ENCODE data around the gene CFAP52. TPM values are rescaled to one million over a fixed set of nuclear protein-coding genes. Genes with fewer than 3 reads are reported as not detected.

Gene CFAP52
- total and polyA plus RNA-seq, 7 experiments from 2014 or later: not detected

GRCh38 chr17:9536061-9536460, 40.4 kb upstream of the CFAP52 start:
- Histone ChIP-seq H3K4me1 (ENCODE audit: control insufficient read depth in 2 of 2, insufficient read depth in 2 of 2, low read length in 2 of 2) (no peaks in the 10 kb centered on the region), H3K27me3 (ENCODE audit: control insufficient read depth in 2 of 2, insufficient read depth in 2 of 2, low read length in 2 of 2) (no peaks in the 10 kb centered on the region), H3K4me3 (ENCODE audit: low read length) (no peak overlapping the region), H3K36me3 (ENCODE audit: control insufficient read depth in 2 of 3, insufficient read depth in 3 of 3, low read length in 3 of 3) (peaks cover 0 to 7% (median 0%) of the 10 kb centered on the region in 3 experiments), H3K27ac (ENCODE audit: low read depth, low read length) (no peak overlapping the region), H3K9me3 (ENCODE audit: control insufficient read depth in 2 of 3, low read length in 3 of 3) (no peaks in the 10 kb centered on the region)
- peaks cover 0 to 6% (median 0%) of the 10 kb centered on the region in 7 donors for H3K4me1 Mint-ChIP-seq
- peaks cover 5 to 34% (median 12%) of the 10 kb centered on the region in 5 donors for H3K36me3 Mint-ChIP-seq
- peaks cover 0 to 1% (median 0%) of the 10 kb centered on the region in 11 donors for H3K9me3 Mint-ChIP-seq
- intact Hi-C loops (cut with micrococcal nuclease): no loop called here
- ATAC-seq (no peak), DNase-seq (no peak)
- H3K27ac Mint-ChIP-seq: no peak overlapping the region
- ChIA-PET CTCF (no interaction called here), POLR2A (no interaction called here)
- H3K27me3 Mint-ChIP-seq: no peaks in the 10 kb centered on the region
- no peak overlapping the region for H3K4me3 Mint-ChIP-seq

- H3K27ac Mint-ChIP-seq: no peak overlapping the region
- peaks cover 0 to 12% (median 0%) of the 10 kb centered on the region in 3 experiments for H3K36me3 ChIP-seq (ENCODE audit: control insufficient read depth in 2 of 3, insufficient read depth in 3 of 3, low read length in 3 of 3)
- no peaks in the 10 kb centered on the region for H3K4me1 ChIP-seq (ENCODE audit: control insufficient read depth in 2 of 2, insufficient read depth in 2 of 2, low read length in 2 of 2)
- H3K9me3 Mint-ChIP-seq: peaks cover 0 to 1% (median 0%) of the 10 kb centered on the region in 11 donors
- ChIA-PET POLR2A (no interaction called here), CTCF (no interaction called here)
- intact Hi-C loops (cut with micrococcal nuclease): no loop called here
- H3K4me1 Mint-ChIP-seq: peaks cover 0 to 6% (median 0%) of the 10 kb centered on the region in 7 donors
- H3K4me3 ChIP-seq (ENCODE audit: low read length): no peak overlapping the region
- H3K4me3 Mint-ChIP-seq: no peak overlapping the region
- peaks cover 5 to 40% (median 20%) of the 10 kb centered on the region in 5 donors for H3K36me3 Mint-ChIP-seq
- H3K9me3 ChIP-seq (ENCODE audit: control insufficient read depth in 2 of 3, low read length in 3 of 3): no peaks in the 10 kb centered on the region
- DNase-seq (no peak), ATAC-seq (no peak)
- no peak overlapping the region for H3K27ac ChIP-seq (ENCODE audit: low read depth, low read length)
- no peaks in the 10 kb centered on the region for H3K27me3 Mint-ChIP-seq
- no peaks in the 10 kb centered on the region for H3K27me3 ChIP-seq (ENCODE audit: control insufficient read depth in 2 of 2, insufficient read depth in 2 of 2, low read length in 2 of 2)
Observed at GRCh38 chr17:9537177-9537776, 39.2 kb upstream of the CFAP52 start.

DNA sequence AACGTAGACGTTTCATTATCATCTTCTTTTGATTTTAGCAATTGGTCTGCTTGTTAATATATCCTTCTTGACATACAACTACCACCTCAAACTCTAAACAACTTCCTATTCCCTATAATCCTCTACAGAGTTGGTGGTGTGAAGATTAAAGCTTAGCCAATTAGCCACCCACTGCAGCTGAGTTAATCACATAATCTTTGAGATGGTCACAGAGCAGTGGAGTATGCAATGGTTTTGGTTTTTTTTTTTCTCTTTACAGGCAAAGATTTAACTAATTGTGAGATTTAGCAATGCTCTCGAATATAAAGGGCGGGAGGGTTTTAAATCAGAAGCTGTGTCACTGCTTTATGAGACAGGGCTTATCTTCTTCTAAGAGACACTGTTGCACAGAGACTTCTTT, 37.8 kb upstream of the CFAP52 start:
- DNase-seq (no peak), ATAC-seq (no peak)
- H3K9me3 Mint-ChIP-seq: peaks cover 0 to 1% (median 0%) of the 10 kb centered on the region in 11 donors
- H3K36me3 ChIP-seq (ENCODE audit: control insufficient read depth in 2 of 3, insufficient read depth in 3 of 3, low read length in 3 of 3): peaks cover 0 to 12% (median 0%) of the 10 kb centered on the region in 3 experiments
- H3K27me3 Mint-ChIP-seq: no peaks in the 10 kb centered on the region
- H3K4me1 Mint-ChIP-seq: peaks cover 0 to 6% (median 0%) of the 10 kb centered on the region in 7 donors
- peaks cover 5 to 50% (median 27%) of the 10 kb centered on the region in 5 donors for H3K36me3 Mint-ChIP-seq
- POLR2A ChIA-PET: interaction anchor here (0.6 kb wide), 1 partner anchor 36 kb away, joined by 3 read pairs; no protein-coding TSS in a partner anchor
- CTCF ChIA-PET: no interaction called here
- no peaks in the 10 kb centered on the region for H3K9me3 ChIP-seq (ENCODE audit: control insufficient read depth in 2 of 3, low read length in 3 of 3)
- H3K27ac Mint-ChIP-seq: no peak overlapping the region
- no peak overlapping the region for H3K4me3 Mint-ChIP-seq
- intact Hi-C loops (cut with micrococcal nuclease): no loop called here
- H3K27ac ChIP-seq (ENCODE audit: low read depth, low read length): no peak overlapping the region
- H3K4me3 ChIP-seq (ENCODE audit: low read length): no peak overlapping the region
- H3K4me1 ChIP-seq (ENCODE audit: control insufficient read depth in 2 of 2, insufficient read depth in 2 of 2, low read length in 2 of 2): no peaks in the 10 kb centered on the region
- no peaks in the 10 kb centered on the region for H3K27me3 ChIP-seq (ENCODE audit: control insufficient read depth in 2 of 2, insufficient read depth in 2 of 2, low read length in 2 of 2)

DNA sequence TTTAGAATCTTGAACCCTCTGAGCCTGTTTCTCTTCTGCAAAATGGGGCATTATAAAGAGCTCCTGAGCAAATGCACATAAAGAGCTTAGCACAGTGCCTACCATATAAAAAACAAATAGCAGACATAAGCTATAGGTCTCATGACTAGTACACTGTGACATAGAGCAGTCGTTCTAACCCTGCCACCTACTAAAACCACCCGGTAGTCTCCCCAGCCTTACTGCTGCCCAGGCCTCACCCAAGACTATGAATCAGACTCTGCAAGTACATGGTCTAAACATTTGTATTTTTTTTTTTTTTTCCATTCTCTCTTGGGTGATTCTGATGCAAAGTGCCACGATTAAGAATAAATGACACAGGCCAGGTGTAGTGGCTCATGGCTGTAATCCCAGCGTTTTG, 34.7 kb upstream of the CFAP52 start:
- no peaks in the 10 kb centered on the region for H3K9me3 Mint-ChIP-seq
- H3K27ac ChIP-seq (ENCODE audit: low read depth, low read length): no peak overlapping the region
- H3K27ac Mint-ChIP-seq: no peak overlapping the region
- ATAC-seq (no peak), DNase-seq (no peak)
- POLR2A ChIA-PET: no interaction called here
- CTCF ChIA-PET: no interaction called here
- peaks cover 0 to 6% (median 0%) of the 10 kb centered on the region in 7 donors for H3K4me1 Mint-ChIP-seq
- intact Hi-C loops (cut with micrococcal nuclease): no loop called here
- H3K36me3 Mint-ChIP-seq: peaks cover 5 to 51% (median 38%) of the 10 kb centered on the region in 5 donors
- H3K27me3 ChIP-seq (ENCODE audit: control insufficient read depth in 2 of 2, insufficient read depth in 2 of 2, low read length in 2 of 2): no peaks in the 10 kb centered on the region
- H3K4me3 Mint-ChIP-seq: no peak overlapping the region
- H3K4me3 ChIP-seq (ENCODE audit: low read length): no peak overlapping the region
- peaks cover 0 to 12% (median 0%) of the 10 kb centered on the region in 3 experiments for H3K36me3 ChIP-seq (ENCODE audit: control insufficient read depth in 2 of 3, insufficient read depth in 3 of 3, low read length in 3 of 3)
- H3K4me1 ChIP-seq (ENCODE audit: control insufficient read depth in 2 of 2, insufficient read depth in 2 of 2, low read length in 2 of 2): no peaks in the 10 kb centered on the region
- no peaks in the 10 kb centered on the region for H3K9me3 ChIP-seq (ENCODE audit: control insufficient read depth in 2 of 3, low read length in 3 of 3)
- no peaks in the 10 kb centered on the region for H3K27me3 Mint-ChIP-seq

- ChIA-PET CTCF (no interaction called here), POLR2A (no interaction called here)
- H3K4me3 Mint-ChIP-seq: no peak overlapping the region
- ATAC-seq (no peak), DNase-seq (no peak)
- Histone ChIP-seq H3K4me1 (ENCODE audit: control insufficient read depth in 2 of 2, insufficient read depth in 2 of 2, low read length in 2 of 2) (no peaks in the 10 kb centered on the region), H3K4me3 (ENCODE audit: low read length) (no peak overlapping the region), H3K9me3 (ENCODE audit: control insufficient read depth in 2 of 3, low read length in 3 of 3) (no peaks in the 10 kb centered on the region), H3K36me3 (ENCODE audit: control insufficient read depth in 2 of 3, insufficient read depth in 3 of 3, low read length in 3 of 3) (peaks cover 0 to 12% (median 0%) of the 10 kb centered on the region in 3 experiments), H3K27ac (ENCODE audit: low read depth, low read length) (no peak overlapping the region), H3K27me3 (ENCODE audit: control insufficient read depth in 2 of 2, insufficient read depth in 2 of 2, low read length in 2 of 2) (no peaks in the 10 kb centered on the region)
- H3K9me3 Mint-ChIP-seq: no peaks in the 10 kb centered on the region
- intact Hi-C loops (cut with micrococcal nuclease): no loop called here
- peaks cover 5 to 51% (median 32%) of the 10 kb centered on the region in 5 donors for H3K36me3 Mint-ChIP-seq
- H3K4me1 Mint-ChIP-seq: peaks cover 0 to 5% (median 0%) of the 10 kb centered on the region in 7 donors
- no peak overlapping the region for H3K27ac Mint-ChIP-seq
- no peaks in the 10 kb centered on the region for H3K27me3 Mint-ChIP-seq
Observed at GRCh38 chr17:9544221-9544620, 32.2 kb upstream of the CFAP52 start.

- Mint-ChIP-seq H3K4me1 (peaks cover 0 to 5% (median 0%) of the 10 kb centered on the region in 7 donors), H3K4me3 (no peak overlapping the region), H3K36me3 (peaks cover 0 to 38% (median 24%) of the 10 kb centered on the region in 5 donors), H3K27ac (no peak overlapping the region), H3K9me3 (no peaks in the 10 kb centered on the region), H3K27me3 (no peaks in the 10 kb centered on the region)
- Histone ChIP-seq H3K9me3 (ENCODE audit: control insufficient read depth in 2 of 3, low read length in 3 of 3) (no peaks in the 10 kb centered on the region), H3K27me3 (ENCODE audit: control insufficient read depth in 2 of 2, insufficient read depth in 2 of 2, low read length in 2 of 2) (no peaks in the 10 kb centered on the region), H3K4me1 (ENCODE audit: control insufficient read depth in 2 of 2, insufficient read depth in 2 of 2, low read length in 2 of 2) (no peaks in the 10 kb centered on the region), H3K27ac (ENCODE audit: low read depth, low read length) (no peak overlapping the region), H3K36me3 (ENCODE audit: control insufficient read depth in 2 of 3, insufficient read depth in 3 of 3, low read length in 3 of 3) (no peaks in the 10 kb centered on the region), H3K4me3 (ENCODE audit: low read length) (no peak overlapping the region)
- intact Hi-C loops (cut with micrococcal nuclease): no loop called here
- DNase-seq (no peak), ATAC-seq (no peak)
- ChIA-PET CTCF (no interaction called here), POLR2A (no interaction called here)
Observed at GRCh38 chr17:9549215-9549614, 27.2 kb upstream of the CFAP52 start.

GRCh38 chr17:9553181-9553580, 23.3 kb upstream of the CFAP52 start:
- intact Hi-C loops (cut with micrococcal nuclease): no loop called here
- CTCF ChIA-PET: interaction anchor here (0.8 kb wide), 1 partner anchor 12 kb away, joined by 3 read pairs; no protein-coding TSS in a partner anchor
- no peaks in the 10 kb centered on the region for H3K4me1 ChIP-seq (ENCODE audit: control insufficient read depth in 2 of 2, insufficient read depth in 2 of 2, low read length in 2 of 2)

More at GRCh38 chr17:9553181-9553580, 23.3 kb upstream of the CFAP52 start:
- POLR2A ChIA-PET: no interaction called here
- Mint-ChIP-seq H3K9me3 (no peaks in the 10 kb centered on the region), H3K27ac (no peak overlapping the region), H3K4me3 (no peak overlapping the region), H3K4me1 (peaks cover 0 to 7% (median 0%) of the 10 kb centered on the region in 7 donors), H3K36me3 (peaks cover 0 to 46% (median 15%) of the 10 kb centered on the region in 5 donors), H3K27me3 (no peaks in the 10 kb centered on the region)
- ATAC-seq (no peak), DNase-seq (no peak)
- peaks cover 0 to 10% (median 0%) of the 10 kb centered on the region in 3 experiments for H3K36me3 ChIP-seq (ENCODE audit: control insufficient read depth in 2 of 3, insufficient read depth in 3 of 3, low read length in 3 of 3)
- H3K27me3 ChIP-seq (ENCODE audit: control insufficient read depth in 2 of 2, insufficient read depth in 2 of 2, low read length in 2 of 2): no peaks in the 10 kb centered on the region
- H3K27ac ChIP-seq (ENCODE audit: low read depth, low read length): no peak overlapping the region
- H3K9me3 ChIP-seq (ENCODE audit: control insufficient read depth in 2 of 3, low read length in 3 of 3): no peaks in the 10 kb centered on the region
- H3K4me3 ChIP-seq (ENCODE audit: low read length): no peak overlapping the region
